ENCODE data around the gene RBBP8NL. TPM values are rescaled to one million over a fixed set of nuclear protein-coding genes. Genes with fewer than 3 reads are reported as not detected.

Gene RBBP8NL
- total RNA-seq, 1 donor from 2014 or later: not detected

DNA sequence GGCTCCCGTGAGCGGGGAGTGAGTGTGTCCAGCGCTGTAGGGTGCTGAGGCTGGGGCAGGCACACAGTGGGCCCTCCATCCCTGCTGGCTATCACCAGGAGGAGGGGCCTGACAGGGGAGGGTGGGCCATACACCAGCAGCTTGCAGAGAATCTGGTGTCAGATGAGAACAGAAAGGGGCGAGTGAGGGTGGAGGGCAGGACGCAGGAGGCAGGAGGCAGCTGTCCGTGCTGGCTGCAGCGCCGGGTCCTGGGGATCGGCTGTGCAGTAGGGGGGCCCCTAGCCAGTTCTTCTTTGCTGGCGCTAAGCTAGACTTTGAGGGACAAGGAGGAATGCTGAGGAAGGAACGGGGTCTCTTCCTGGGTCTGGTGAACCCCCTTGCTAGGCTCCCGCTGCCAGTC is 18.7 kb downstream of the RBBP8NL start:
- intact Hi-C loops (cut with micrococcal nuclease): loop anchor here (5.0 kb wide), 3 partner anchors 226 to 809 kb away; partner anchors contain the start of genes LSM14B, MTG2 and YTHDF1

DNA sequence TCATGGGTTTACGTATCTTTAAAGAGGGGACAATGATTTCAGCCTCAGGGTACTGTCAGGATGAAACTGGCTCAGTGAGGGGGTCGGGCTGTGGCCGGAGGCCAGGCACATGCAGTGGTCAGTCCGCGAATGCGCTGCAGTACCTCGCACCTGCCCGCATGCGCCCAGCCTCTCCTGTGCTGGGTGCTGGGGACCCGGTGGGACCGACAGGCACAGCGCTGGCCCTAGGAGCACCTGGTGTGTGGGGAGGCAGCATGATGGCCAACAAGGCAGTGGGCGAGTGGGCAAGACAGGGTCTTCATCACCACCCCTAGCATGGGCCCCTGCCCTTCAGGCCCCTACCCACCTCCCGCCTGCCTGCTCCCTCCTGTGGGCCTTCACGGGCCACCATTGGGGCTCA is 19.3 kb downstream of the RBBP8NL start:
- intact Hi-C loops (cut with micrococcal nuclease): loop anchor here (5.0 kb wide), 3 partner anchors 226 to 809 kb away; partner anchors contain the start of genes LSM14B, MTG2 and YTHDF1

GRCh38 chr20:62407221-62407992 is 19.9 kb downstream of the RBBP8NL start, which contains the start of gene CABLES2:
Gene CABLES2 (minus strand): TSS chr20:62407285. CDS start chr20:62407276, 9 bp downstream.
- intact Hi-C loops (cut with micrococcal nuclease): loop anchor here (1.0 to 5.0 kb wide), 6 partner anchors 20 to 810 kb away; partner anchors contain the start of genes ADRM1, LSM14B, MTG2 and RPS21

DNA sequence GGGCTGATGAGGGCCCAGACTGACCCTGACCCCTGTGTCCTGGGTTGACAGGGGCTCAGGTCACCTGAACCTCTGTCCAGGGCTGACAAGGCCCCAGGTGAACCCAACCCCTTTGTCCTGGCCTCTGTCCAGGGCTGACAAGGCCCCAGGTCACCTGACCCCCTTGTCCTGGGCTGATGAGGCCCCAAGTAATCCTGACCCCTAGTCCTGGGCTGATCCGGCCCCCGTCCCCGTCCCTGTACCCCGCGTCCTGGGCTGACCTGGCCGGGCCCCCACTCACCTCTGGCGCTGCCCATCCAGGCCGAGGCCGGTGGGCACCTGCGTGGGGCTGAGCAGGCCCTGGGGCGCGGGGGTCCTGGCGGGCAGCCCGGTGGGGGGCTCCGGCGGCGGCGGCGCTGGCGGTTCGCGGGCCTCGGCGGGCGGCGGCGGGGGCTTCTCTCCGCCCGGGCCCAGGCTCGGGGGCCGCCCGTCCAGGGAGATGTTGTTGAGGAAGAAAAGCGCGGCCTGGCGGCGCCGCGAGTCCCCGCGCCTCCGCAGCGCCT is 20.6 kb downstream of the RBBP8NL start:
- intact Hi-C loops (cut with micrococcal nuclease): loop anchor here (1.0 to 5.0 kb wide), 6 partner anchors 19 to 811 kb away; partner anchors contain the start of genes ADRM1, LSM14B, MTG2 and RPS21

- intact Hi-C loops (cut with micrococcal nuclease): loop anchor here (2.0 to 5.0 kb wide), 4 partner anchors 103 to 811 kb away; partner anchors contain the start of genes ADRM1, LSM14B, MTG2 and YTHDF1
Measured at GRCh38 chr20:62405981-62406513, 21.3 kb downstream of the RBBP8NL start.

DNA sequence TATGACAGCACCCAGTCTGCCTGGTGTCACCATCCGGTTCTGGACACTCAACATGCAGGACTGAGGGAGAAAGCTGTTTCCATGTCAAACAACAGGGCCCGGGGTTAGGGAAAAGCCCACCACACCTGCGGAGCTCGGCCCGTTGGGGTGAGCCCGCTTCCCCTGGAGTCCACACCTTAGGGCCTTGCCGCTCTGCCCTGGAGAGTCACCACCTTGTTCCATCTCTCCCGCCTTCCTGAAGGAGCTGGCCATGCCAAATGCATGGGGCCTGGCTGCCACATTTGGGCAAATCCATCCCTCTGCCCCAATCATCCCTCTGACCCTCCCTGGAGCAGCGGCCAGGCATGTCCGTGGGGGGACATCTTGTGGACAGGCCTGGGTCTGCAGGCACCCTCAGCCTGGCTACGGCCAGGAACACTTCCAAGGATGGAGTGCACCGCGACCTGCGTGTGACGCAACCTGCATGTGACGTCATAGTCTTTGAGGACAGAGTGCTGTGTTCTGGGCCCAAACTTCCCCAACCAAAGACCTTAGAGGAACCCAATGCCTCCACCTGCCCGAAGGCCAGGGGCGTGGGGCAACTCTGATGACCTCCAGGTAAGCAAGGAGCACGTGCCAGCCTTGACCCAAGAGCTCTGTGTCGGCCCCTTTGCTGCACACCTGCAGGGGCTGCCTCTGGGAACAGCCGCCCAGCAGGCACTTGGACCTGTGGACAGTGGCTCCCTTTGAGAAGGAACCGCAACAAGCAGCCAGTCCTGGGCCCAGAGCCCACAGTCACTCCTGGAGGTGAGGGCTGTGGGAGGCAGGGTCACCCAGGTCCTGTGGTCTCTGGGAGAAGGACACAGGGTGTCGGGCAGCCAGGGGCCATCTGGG is 22.0 kb downstream of the RBBP8NL start:
- intact Hi-C loops (cut with micrococcal nuclease): loop anchor here (5.0 kb wide), 3 partner anchors 223 to 812 kb away; partner anchors contain the start of genes LSM14B, MTG2 and YTHDF1

DNA sequence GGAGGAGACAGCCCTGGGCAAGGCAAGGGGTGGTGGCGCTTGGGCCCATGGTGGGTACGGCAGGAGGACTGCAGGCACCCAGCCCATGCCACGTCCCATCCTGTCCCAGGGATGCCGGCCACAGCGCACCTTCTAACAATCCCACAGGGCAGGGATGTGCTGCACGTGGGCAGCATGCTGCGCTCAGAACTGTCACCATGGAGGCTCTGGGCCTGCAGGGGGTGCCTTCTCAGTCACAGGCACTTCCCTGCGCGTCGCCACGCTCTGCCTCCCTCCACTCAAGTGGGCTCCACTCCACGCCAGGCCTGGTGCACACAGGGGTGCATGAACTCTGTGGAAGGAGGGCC is 22.6 kb downstream of the RBBP8NL start:
- intact Hi-C loops (cut with micrococcal nuclease): loop anchor here (5.0 kb wide), 3 partner anchors 222 to 813 kb away; partner anchors contain the start of genes LSM14B, MTG2 and YTHDF1

- intact Hi-C loops (cut with micrococcal nuclease): no loop called here
Measured at GRCh38 chr20:62404112-62404665, 23.1 kb downstream of the RBBP8NL start.

DNA sequence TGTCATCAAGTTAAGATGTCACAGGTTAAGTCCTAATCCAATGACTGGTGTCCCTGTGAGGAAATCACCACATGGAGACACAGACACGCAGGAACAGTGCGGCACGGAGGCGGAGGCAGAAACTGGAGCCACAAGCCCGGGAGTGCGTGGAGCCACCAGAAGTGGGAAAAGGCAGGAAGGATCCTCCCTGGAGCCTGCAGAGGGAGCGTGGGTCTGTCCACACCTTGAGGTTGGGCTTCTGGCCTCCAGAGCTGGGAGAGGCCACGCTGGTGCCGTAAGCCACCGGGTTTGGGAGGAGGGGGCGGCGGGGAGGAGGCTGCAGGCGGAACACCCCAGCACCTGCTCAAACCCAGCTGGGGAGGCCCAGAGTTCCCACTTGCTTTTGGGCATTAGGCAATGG is 24.0 kb downstream of the RBBP8NL start:
- intact Hi-C loops (cut with micrococcal nuclease): no loop called here

DNA sequence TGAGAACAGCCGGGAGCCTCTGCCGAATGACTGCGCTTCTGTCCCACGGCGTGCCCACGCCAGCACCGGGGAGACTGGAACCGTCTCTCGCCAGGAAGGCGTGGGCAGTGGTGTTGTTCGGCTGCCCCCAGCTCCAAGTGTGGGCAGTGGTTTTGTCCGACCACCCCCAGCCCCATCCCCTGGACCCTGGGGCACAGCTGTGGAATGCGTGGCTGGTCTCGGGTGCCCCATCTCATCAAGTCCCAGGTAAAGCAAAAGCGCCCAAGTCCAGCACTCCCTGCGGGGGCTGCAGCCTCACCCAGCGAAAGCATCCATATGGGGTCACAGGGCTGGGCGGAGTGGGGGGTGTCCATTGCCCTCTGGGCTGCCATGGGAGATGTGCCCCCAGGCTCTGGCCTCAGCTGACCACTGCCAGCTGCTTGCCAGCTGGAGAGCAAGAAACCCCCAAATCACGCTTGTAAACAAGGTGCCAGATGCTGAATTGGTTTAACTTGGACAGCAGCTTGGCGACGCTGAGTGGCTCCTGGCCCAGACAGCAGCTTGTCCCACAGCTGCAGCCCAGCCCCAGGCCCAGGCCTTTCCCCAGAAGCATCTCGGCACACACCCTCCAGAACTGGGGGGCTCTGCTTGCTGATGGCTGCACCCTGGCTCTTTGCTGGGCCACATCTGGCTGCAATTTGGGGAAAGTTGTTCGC is 24.7 kb downstream of the RBBP8NL start:
- intact Hi-C loops (cut with micrococcal nuclease): no loop called here

DNA sequence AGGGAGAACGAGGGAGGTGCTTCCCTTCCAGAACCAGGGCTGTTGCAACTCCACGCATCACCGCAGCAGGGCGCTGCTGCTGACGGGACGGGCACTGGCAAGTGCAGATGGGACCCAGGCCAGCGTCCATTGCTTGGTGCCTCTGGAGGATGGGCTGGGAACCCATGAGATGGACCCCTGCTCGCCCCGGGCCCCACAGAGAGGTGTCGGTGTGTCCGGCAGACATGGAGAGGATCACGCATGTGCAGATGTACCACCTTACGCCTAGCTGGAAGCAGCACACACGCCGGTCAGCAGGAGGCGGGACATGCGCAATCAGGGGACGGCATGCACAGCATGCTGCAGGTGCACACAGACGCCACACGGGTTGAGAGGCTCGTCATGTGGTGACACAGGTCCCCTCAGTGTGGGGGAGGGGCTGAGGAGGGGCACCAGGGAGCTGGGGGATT is 26.0 kb downstream of the RBBP8NL start:
- intact Hi-C loops (cut with micrococcal nuclease): no loop called here

GRCh38 chr20:62400541-62400940 is 26.8 kb downstream of the RBBP8NL start:
- intact Hi-C loops (cut with micrococcal nuclease): no loop called here

- intact Hi-C loops (cut with micrococcal nuclease): no loop called here
Measured at GRCh38 chr20:62400021-62400420, 27.3 kb downstream of the RBBP8NL start.

DNA sequence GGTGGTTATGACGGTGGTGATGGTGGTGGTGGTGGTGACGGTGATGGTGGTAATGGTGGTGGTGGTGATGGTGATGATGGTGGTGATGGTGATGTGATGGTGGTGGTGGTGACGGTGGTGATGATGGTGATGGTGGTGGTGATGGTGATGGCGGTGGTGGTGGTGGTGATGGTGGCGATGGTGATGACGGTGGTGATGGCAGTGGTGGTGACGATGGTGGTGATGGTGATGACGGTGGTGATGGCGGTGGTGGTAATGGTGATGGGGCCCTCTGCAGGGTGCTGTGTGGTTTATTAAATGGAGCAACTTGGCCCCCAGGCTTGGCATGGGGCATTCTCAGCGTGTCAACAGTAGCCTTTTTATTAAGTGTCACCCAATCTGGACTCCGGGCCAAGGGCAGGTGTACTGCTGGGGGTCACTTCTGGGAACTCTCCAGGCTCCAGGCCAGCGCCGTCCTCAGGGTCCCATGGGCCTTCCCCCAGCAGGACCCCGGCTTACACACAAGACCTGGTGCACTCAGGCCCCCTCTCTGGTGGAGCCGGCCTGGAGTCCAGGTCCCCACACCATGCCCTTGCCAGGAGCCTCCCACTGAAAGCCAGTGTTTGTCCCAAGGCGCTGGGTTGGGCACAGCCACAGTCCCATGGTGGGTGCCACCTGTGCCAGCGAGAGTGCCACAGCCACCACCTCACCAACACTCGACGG is 29.1 kb downstream of the RBBP8NL start:
- intact Hi-C loops (cut with micrococcal nuclease): no loop called here

DNA sequence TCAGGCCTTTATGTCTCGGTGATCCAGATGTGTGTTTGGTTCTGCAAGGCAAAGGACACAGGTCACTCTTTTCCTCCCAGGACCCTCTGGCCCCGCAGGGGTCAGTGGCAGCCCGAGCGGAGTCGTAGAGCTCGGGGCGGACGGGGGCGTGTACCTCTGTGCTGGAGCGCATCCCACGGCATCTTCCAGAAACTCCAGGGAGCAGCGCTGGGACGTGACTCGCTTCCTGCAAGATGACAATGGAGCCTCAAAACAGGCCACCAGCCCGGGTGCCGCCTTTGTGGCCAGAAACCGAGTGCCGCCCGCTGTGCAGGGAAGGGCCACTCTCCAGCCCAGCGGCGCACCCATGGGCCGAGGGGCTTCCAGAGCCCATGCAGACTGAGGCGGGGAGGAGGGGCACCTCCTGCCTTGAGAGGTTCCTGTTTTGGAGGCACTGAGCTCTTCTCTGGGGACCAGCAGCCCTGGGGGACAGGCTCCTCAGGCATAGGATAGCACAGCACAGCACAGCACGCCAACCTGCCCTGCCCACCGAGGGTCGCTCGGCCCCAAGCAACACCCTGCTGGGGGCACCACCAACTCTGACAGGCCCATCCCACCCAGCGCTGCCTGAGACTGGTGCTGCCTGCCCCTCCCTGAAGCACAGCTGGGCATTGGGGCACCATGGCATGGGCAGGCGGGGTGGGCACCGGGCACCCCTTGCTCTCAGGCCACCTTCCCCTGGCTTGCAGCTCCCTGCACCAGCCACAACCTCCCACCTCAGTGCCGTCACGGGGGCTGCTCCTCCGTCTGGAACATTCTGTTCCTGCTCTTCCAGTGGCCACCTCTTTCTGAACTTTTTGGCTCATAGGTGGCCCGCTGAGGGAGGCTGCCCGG is 30.7 kb downstream of the RBBP8NL start:
- intact Hi-C loops (cut with micrococcal nuclease): no loop called here

- intact Hi-C loops (cut with micrococcal nuclease): no loop called here
Measured at GRCh38 chr20:62395311-62396242, 31.8 kb downstream of the RBBP8NL start.
